Left forelimb (tissue), 1 donor: ENCODE measurements around the gene HPN.
A peak's percentile ranks its signal among the peaks of the same experiment; 100 is the strongest.

ENCODE experiments used
- DNase-seq: peaks from one replicate; pipeline ENCODE4 v3.0.0-alpha.2; 2018; ENCODE audit warnings: low spot score

Gene HPN

GRCh38 chr19:35105047-35105410 is 63.5 kb downstream of the HPN start:
- no peak for DNase-seq

GRCh38 chr19:35105411-35106290 is 64.1 kb downstream of the HPN start:
- no peak for DNase-seq

- no peak for DNase-seq
Measured at GRCh38 chr19:35106291-35106583, 64.7 kb downstream of the HPN start.

GRCh38 chr19:35106898-35107541 is 65.5 kb downstream of the HPN start:
- DNase-seq: no peak

GRCh38 chr19:35107545-35107944 is 66.0 kb downstream of the HPN start:
- DNase-seq: no peak

GRCh38 chr19:35108730-35109129 is 67.2 kb downstream of the HPN start:
- no peak for DNase-seq

GRCh38 chr19:35109395-35110112 is 68.0 kb downstream of the HPN start:
- DNase-seq: no peak

- DNase-seq: no peak
Measured at GRCh38 chr19:35110974-35111373, 69.5 kb downstream of the HPN start.

- no peak for DNase-seq
Measured at GRCh38 chr19:35112995-35113688, 71.6 kb downstream of the HPN start.

GRCh38 chr19:35114353-35115176 is 73.0 kb downstream of the HPN start:
- peak; percentile 85 for DNase-seq

- DNase-seq: no peak
Measured at GRCh38 chr19:35115177-35115951, 73.8 kb downstream of the HPN start, which contains the start of gene FXYD3. Gene FXYD3, plus strand, starts transcription at chr19:35115823. Its CDS starts 3,554 bp downstream, at chr19:35119377.
